HepG2 (cell line): Measurements from ENCODE around the gene TM7SF3. TPM values are rescaled to one million over a fixed set of nuclear protein-coding genes. Genes with fewer than 3 reads are reported as not detected.

Source experiments
- ATAC-seq: fragments of 200-7000 bp; cut with Tn5 transposase; 3 replicates; pipeline ENCODE4 v1.9.1; 2020; ENCODE audit warnings: mild to moderate bottlenecking, moderate library complexity
- BruUV-seq: library from RNA; stranded (reverse); fragments of 400-500 nt; replicated peaks from 2 replicates; lab custom pipeline; 2021; lab: Mats Ljungman, UMichigan
- CTCF ChIA-PET: fragments of 300-600 bp; formaldehyde crosslinking; extraction: SDS; loops from one replicate; lab custom pipeline; 2021; ENCODE audit warnings: low total read pairs, inconsistent platforms, low intra/inter-chr PET ratio; lab: Yijun Ruan, JAX
- POLR2A ChIA-PET: fragments of 350-600 bp; sonication (Branson Sonifier 250); formaldehyde crosslinking; loops from one replicate; lab custom pipeline; 2020; ENCODE audit warnings: antibody characterized with exemption, inconsistent platforms; lab: Yijun Ruan, JAX
- DNase-seq: peaks from one replicate; pipeline ENCODE4 v3.0.0-alpha.2; 2015; ENCODE audit warnings: low spot score
- FAIRE-seq: peaks from 3 replicates; lab custom pipeline; 2011; peaks lifted over from hg19 to GRCh38; lab: Jason Lieb, UNC
- H2AFZ ChIP-seq: one replicate; pipeline ENCODE4 v1.6.1; 2011; ENCODE audit warnings: low read length, inconsistent platforms
- H3K27ac ChIP-seq: fragments of 300-600 bp; 3 replicates; pipeline ENCODE4 v1.8.0; 2011; ENCODE audit warnings: mixed run types, mild to moderate bottlenecking, mixed read lengths, low read length, inconsistent platforms; ENCODE audit not compliant: insufficient read depth; ENCODE audit errors: extremely low read length
- H3K27me3 ChIP-seq, 2 experiments: fragments of 200-600 bp in 1 of 2; 2 replicates in 1 of 2; 3 replicates in 1 of 2; pipeline versions ENCODE4 v1.6.0 to v1.8.0; 2011; ENCODE audit warnings: low read length in 2 of 2, mild to moderate bottlenecking in 2 of 2, moderate library complexity in 2 of 2, inconsistent platforms in 1 of 2; ENCODE audit not compliant: insufficient read depth in 2 of 2, control insufficient read depth in 1 of 2
- H3K36me3 ChIP-seq, 2 experiments: fragments of 200-600 bp in 1 of 2; replicated peaks in 1 of 2; 2 replicates in 1 of 2; 3 replicates in 1 of 2; pipeline versions ENCODE4 v1.5.1 to v1.8.0; 2011; ENCODE audit warnings: low read length in 2 of 2, inconsistent platforms in 1 of 2; ENCODE audit not compliant: insufficient read depth in 2 of 2, control insufficient read depth in 1 of 2
- H3K4me1 ChIP-seq: 2 replicates; pipeline ENCODE4 v1.5.1; 2012; ENCODE audit warnings: low read length, inconsistent platforms; ENCODE audit not compliant: insufficient read depth
- H3K4me2 ChIP-seq: 2 replicates; pipeline ENCODE4 v1.6.0; 2011; ENCODE audit warnings: low read depth, low read length, inconsistent platforms
- H3K4me3 ChIP-seq, 3 experiments: fragments of 200-600 bp in 1 of 3; sonication (generic), shearing (Covaris generic) in 1 of 3; replicated peaks in 1 of 3; 2 replicates each; pipeline ENCODE4 v1.5.1; 2011 to 2016; ENCODE audit warnings: low read length in 3 of 3, inconsistent platforms in 2 of 3, low read depth in 2 of 3, mild to moderate bottlenecking in 2 of 3, control low read depth in 1 of 3, mixed read lengths in 1 of 3; ENCODE audit not compliant: insufficient read depth in 1 of 3
- H3K79me2 ChIP-seq: one replicate; pipeline ENCODE4 v1.6.1; 2011; ENCODE audit warnings: low read length, inconsistent platforms; ENCODE audit not compliant: insufficient read depth
- H3K9ac ChIP-seq: 2 replicates; pipeline ENCODE4 v1.6.0; 2011; ENCODE audit warnings: mild to moderate bottlenecking, low read depth, low read length, inconsistent platforms; ENCODE audit not compliant: insufficient read depth
- H3K9me3 ChIP-seq: 2 replicates; pipeline ENCODE4 v1.5.1; 2012; ENCODE audit warnings: mild to moderate bottlenecking, low read length
- H4K20me1 ChIP-seq: 2 replicates; pipeline ENCODE4 v1.6.0; 2011; ENCODE audit warnings: inconsistent platforms, mild to moderate bottlenecking, low read length, moderate library complexity; ENCODE audit not compliant: insufficient read depth
- BCLAF1 ChIP-seq: fragments of 450-650 bp; IDR thresholded peaks from 2 replicates; pipeline ENCODE4 v1.6.1; 2017; ENCODE audit warnings: mild to moderate bottlenecking
- ETV5 ChIP-seq: IDR thresholded peaks from 2 replicates; pipeline ENCODE4 v1.6.1; 2018; ENCODE audit warnings: missing biosample characterization, missing genetic modification reagents, inconsistent platforms, borderline replicate concordance
- GATAD2A ChIP-seq: IDR thresholded peaks from 2 replicates; pipeline ENCODE4 v1.6.1; 2016
- MIXL1 ChIP-seq: IDR thresholded peaks from 2 replicates; pipeline ENCODE4 v1.6.1; 2016
- TGIF2 ChIP-seq: IDR thresholded peaks from 2 replicates; pipeline ENCODE4 v1.6.1; 2016; ENCODE audit warnings: control low read depth, missing compliant biosample characterization
- ZBTB2 ChIP-seq: sonication (generic); formaldehyde crosslinking; IDR thresholded peaks from 2 replicates; pipeline ENCODE4 v1.8.0; 2022; ENCODE audit warnings: low read depth, missing genetic modification reagents
- ZFP90 ChIP-seq: sonication (generic); formaldehyde crosslinking; IDR thresholded peaks from 2 replicates; pipeline ENCODE4 v1.8.0; 2022; ENCODE audit warnings: missing genetic modification reagents, mild to moderate bottlenecking, inconsistent platforms, borderline replicate concordance
- ZSCAN5A ChIP-seq: sonication (generic); formaldehyde crosslinking; IDR thresholded peaks from 2 replicates; pipeline ENCODE4 v1.8.0; 2022; ENCODE audit warnings: mild to moderate bottlenecking, missing genetic modification reagents, borderline replicate concordance
- WGBS: methylation state at CpG from one replicate; pipeline ENCODE4 v1.1.6; 2017; ENCODE audit warnings: low lambda C conversion rate; 5-methylcytosine and 5-hydroxymethylcytosine counted together
- in situ Hi-C: cut with HindIII; loops from 2 replicates; pipeline ENCODE4 v1.10.0; 2017; ENCODE audit warnings: low pct_unique_long_range_greater_than_20kb; ENCODE audit not compliant: extremely low pct_ligation_motif_present
- intact Hi-C: fragments of 100-400 bp; cut with micrococcal nuclease; formaldehyde crosslinking; loops from one replicate; pipeline ENCODE4 v1.10.0; 2022; ENCODE audit not compliant: unreplicated experiment
- polyA plus RNA-seq, 8 experiments: library from polyadenylated mRNA; depleted of rRNA in 3 of 8; stranded (reverse) in 7 of 8; unstranded in 1 of 8; fragments of >200 nt; fragmentation: Illumina TruSeq in 4 of 8; extraction: Trizol in 4 of 8; gene quantifications; 2 replicates each; pipeline versions ENCODE4 v1.2.1 to v1.2.3, GENCODE V29; 2011 to 2016; ENCODE audit warnings: low read depth in 4 of 8, missing spikeins in 1 of 8, mixed read lengths in 1 of 8; ENCODE audit not compliant: insufficient read depth in 1 of 8
- total RNA-seq, 5 experiments: library from RNA; depleted of rRNA; stranded (reverse); fragments of >200 nt; fragmentation: Illumina TruSeq; extraction: Trizol; gene quantifications; 2 replicates each; pipeline ENCODE4 v1.2.3, GENCODE V29; 2016; ENCODE audit warnings: low read depth in 1 of 5
- TF ChIP-seq, protein P1 (sequence below): sonication (generic); formaldehyde crosslinking; IDR thresholded peaks from 2 replicates; pipeline ENCODE4 v1.4.0; 2020; ENCODE audit warnings: mild to moderate bottlenecking, missing genetic modification reagents, borderline replicate concordance

TM7SF3 gene
- total and polyA plus RNA-seq, 2 of the 13 experiments (the other 11 are each of a cell fraction or from before 2014, with no cell fraction given), result 116 to 142 TPM

- no TSS peak for BruUV-seq
- in situ Hi-C loops, result no loop called here
- peaks cover 31% of the 10 kb centered on the region for H3K79me2 ChIP-seq
Measured at GRCh38 chr12:26954027-26954426, 60.2 kb downstream of the TM7SF3 start.

More at GRCh38 chr12:26954027-26954426, 60.2 kb downstream of the TM7SF3 start:
- H3K9me3 ChIP-seq, result no peaks in the 10 kb centered on the region
- H3K4me3 ChIP-seq, result no peak overlapping the region
- peaks cover 6% of the 10 kb centered on the region; the same call in 1 of the 2 replicates for H3K4me1 ChIP-seq
- H4K20me1 ChIP-seq, result no peaks in the 10 kb centered on the region
- no peak overlapping the region for H3K9ac ChIP-seq
- FAIRE-seq (no peak), DNase-seq (no peak), ATAC-seq (no peak)
- ChIA-PET POLR2A (no interaction called here), CTCF (no interaction called here)
- H3K27ac ChIP-seq, result no peak overlapping the region
- H3K4me2 ChIP-seq, result no peak overlapping the region
- WGBS, result 96% methylated on average over 4 of the region's 4 CpGs
- H2AFZ ChIP-seq, result no peak overlapping the region
- H3K27me3 ChIP-seq, result no peaks in the 10 kb centered on the region
- peaks cover 1 to 19% of the 10 kb centered on the region in 2 experiments; a peak in 3 of 5 replicates for H3K36me3 ChIP-seq
- intact Hi-C loops, result no loop called here
- TF ChIP-seq TGIF2 (no peak), BCLAF1 (no peak), ZSCAN5A (CRISPR knock-in tag) (no peak), MIXL1 (CRISPR knock-in tag) (no peak), GATAD2A (CRISPR knock-in tag) (no peak), ETV5 (CRISPR knock-in tag) (no peak), ZBTB2 (no peak), ZFP90 (CRISPR knock-in tag) (no peak)
- TF ChIP-seq, protein P1, sequence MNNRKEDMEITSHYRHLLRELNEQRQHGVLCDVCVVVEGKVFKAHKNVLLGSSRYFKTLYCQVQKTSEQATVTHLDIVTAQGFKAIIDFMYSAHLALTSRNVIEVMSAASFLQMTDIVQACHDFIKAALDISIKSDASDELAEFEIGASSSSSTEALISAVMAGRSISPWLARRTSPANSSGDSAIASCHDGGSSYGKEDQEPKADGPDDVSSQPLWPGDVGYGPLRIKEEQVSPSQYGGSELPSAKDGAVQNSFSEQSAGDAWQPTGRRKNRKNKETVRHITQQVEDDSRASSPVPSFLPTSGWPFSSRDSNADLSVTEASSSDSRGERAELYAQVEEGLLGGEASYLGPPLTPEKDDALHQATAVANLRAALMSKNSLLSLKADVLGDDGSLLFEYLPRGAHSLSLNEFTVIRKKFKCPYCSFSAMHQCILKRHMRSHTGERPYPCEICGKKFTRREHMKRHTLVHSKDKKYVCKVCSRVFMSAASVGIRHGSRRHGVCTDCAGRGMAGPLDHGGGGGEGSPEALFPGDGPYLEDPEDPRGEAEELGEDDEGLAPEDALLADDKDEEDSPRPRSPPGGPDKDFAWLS (CRISPR knock-in tag), result no peak
